ENCODE results near the gene ZNF282.
A peak's percentile ranks its signal among the peaks of the same experiment; 100 is the strongest.

GRCh38 chr7:149229526-149229925, 34.2 kb downstream of the ZNF282 start:
- TF ChIP-seq POLR2AphosphoS5 (IDR thresholded peaks at IDR 0.05) (peak in 1 of 3 donors; percentile 20), CTCF (IDR thresholded peaks at IDR 0.05) (no peak), POLR2A (IDR thresholded peaks at IDR 0.05) (peak; percentile 9), EP300 (IDR thresholded peaks at IDR 0.05; ENCODE audit: low read depth) (no peak)
